Mesodermal cell (in vitro differentiated cells): ENCODE results near the gene PREP.

Source experiments
- H3K27ac ChIP-seq: 2 replicates; pipeline ENCODE4 v1.7.0; 2013; ENCODE audit warnings: mild to moderate bottlenecking, low read depth, low read length, moderate library complexity; ENCODE audit not compliant: severe bottlenecking
- H3K36me3 ChIP-seq: 2 replicates; pipeline ENCODE4 v1.7.1; 2013; ENCODE audit warnings: mild to moderate bottlenecking, low read length, moderate library complexity; ENCODE audit not compliant: control insufficient read depth, insufficient read depth
- H3K4me1 ChIP-seq: one replicate; pipeline ENCODE4 v1.7.1; 2013; ENCODE audit warnings: mild to moderate bottlenecking, low read length; ENCODE audit not compliant: insufficient read depth, control insufficient read depth, poor library complexity, severe bottlenecking
- H3K4me3 ChIP-seq: 2 replicates; pipeline ENCODE4 v1.7.0; 2013; ENCODE audit warnings: low read length, control low read depth, mild to moderate bottlenecking; ENCODE audit not compliant: insufficient read depth, poor library complexity, severe bottlenecking; ENCODE audit errors: extremely low read depth
- H3K9me3 ChIP-seq: 2 replicates; pipeline ENCODE4 v1.7.1; 2013; ENCODE audit warnings: mild to moderate bottlenecking, low read length, moderate library complexity; ENCODE audit not compliant: control insufficient read depth
- WGBS, 2 experiments: methylation state at CpG; one replicate each; pipeline ENCODE4 v1.1.5; 2013; ENCODE audit warnings: missing lambda C conversion rate in 2 of 2; ENCODE audit not compliant: insufficient coverage in 2 of 2; 5-methylcytosine and 5-hydroxymethylcytosine counted together

The PREP gene

GRCh38 chr6:105274678-105275077 lies 128.2 kb downstream of the PREP start:
- WGBS, 2 experiments = 82 to 94% methylated on average over 2 of the region's 4 CpGs
- Histone ChIP-seq H3K36me3 (peaks cover 45% of the 10 kb centered on the region), H3K4me1 (no peaks in the 10 kb centered on the region), H3K27ac (no peak overlapping the region), H3K9me3 (no peaks in the 10 kb centered on the region), H3K4me3 (no peak overlapping the region)

- Histone ChIP-seq H3K27ac (no peak overlapping the region), H3K36me3 (peaks cover 34% of the 10 kb centered on the region), H3K4me3 (no peak overlapping the region), H3K9me3 (no peaks in the 10 kb centered on the region), H3K4me1 (no peaks in the 10 kb centered on the region)
- 65 to 75% methylated on average over 7 of the region's 8 CpGs for WGBS, 2 experiments
Measured at GRCh38 chr6:105273589-105273988, 129.3 kb downstream of the PREP start.

GRCh38 chr6:105272786-105273185 lies 130.1 kb downstream of the PREP start:
- WGBS, 2 experiments = 48 to 51% methylated on average over 6 of the region's 6 CpGs
- H3K9me3 ChIP-seq = no peaks in the 10 kb centered on the region
- H3K36me3 ChIP-seq = peaks cover 26% of the 10 kb centered on the region
- no peak overlapping the region for H3K27ac ChIP-seq
- no peaks in the 10 kb centered on the region for H3K4me1 ChIP-seq
- H3K4me3 ChIP-seq = no peak overlapping the region

GRCh38 chr6:105270511-105270910 lies 132.4 kb downstream of the PREP start:
- Histone ChIP-seq H3K36me3 (peaks cover 7% of the 10 kb centered on the region), H3K4me3 (no peak overlapping the region), H3K4me1 (no peaks in the 10 kb centered on the region), H3K27ac (no peak overlapping the region), H3K9me3 (no peaks in the 10 kb centered on the region)

- no peak overlapping the region for H3K27ac ChIP-seq
- H3K4me3 ChIP-seq = no peak overlapping the region
- H3K4me1 ChIP-seq = no peaks in the 10 kb centered on the region
- no peaks in the 10 kb centered on the region for H3K36me3 ChIP-seq
- H3K9me3 ChIP-seq = no peaks in the 10 kb centered on the region
- WGBS, 2 experiments = no CpG with 5 or more reads among the region's 2 CpGs
Measured at GRCh38 chr6:105269390-105269789, 133.5 kb downstream of the PREP start.

GRCh38 chr6:105263685-105264610 lies 138.9 kb downstream of the PREP start:
- WGBS, 2 experiments = 81 to 95% methylated on average over 3 to 4 of the region's 6 CpGs
- H3K9me3 ChIP-seq = no peaks in the 10 kb centered on the region
- no peaks in the 10 kb centered on the region for H3K36me3 ChIP-seq
- H3K4me3 ChIP-seq = no peak overlapping the region
- peaks cover 6% of the 10 kb centered on the region for H3K4me1 ChIP-seq
- no peak overlapping the region for H3K27ac ChIP-seq

- 88 to 92% methylated on average over 9 of the region's 13 CpGs for WGBS, 2 experiments
- Histone ChIP-seq H3K36me3 (no peaks in the 10 kb centered on the region), H3K9me3 (no peaks in the 10 kb centered on the region), H3K4me3 (no peak overlapping the region), H3K27ac (no peak overlapping the region), H3K4me1 (peaks cover 6% of the 10 kb centered on the region)
Measured at GRCh38 chr6:105259913-105260889, 142.7 kb downstream of the PREP start.

- Histone ChIP-seq H3K36me3 (no peaks in the 10 kb centered on the region), H3K4me1 (peaks cover 6% of the 10 kb centered on the region), H3K4me3 (no peak overlapping the region), H3K27ac (no peak overlapping the region), H3K9me3 (no peaks in the 10 kb centered on the region)
- WGBS, 2 experiments = 87 to 100% methylated on average over 1 to 3 of the region's 5 CpGs
Measured at GRCh38 chr6:105258816-105259215, 144.1 kb downstream of the PREP start.

GRCh38 chr6:105257340-105257739 lies 145.5 kb downstream of the PREP start:
- H3K27ac ChIP-seq = no peak overlapping the region
- H3K9me3 ChIP-seq = no peaks in the 10 kb centered on the region
- peaks cover 6% of the 10 kb centered on the region for H3K4me1 ChIP-seq
- H3K4me3 ChIP-seq = no peak overlapping the region
- H3K36me3 ChIP-seq = no peaks in the 10 kb centered on the region

GRCh38 chr6:105256619-105257018 lies 146.3 kb downstream of the PREP start:
- Histone ChIP-seq H3K36me3 (no peaks in the 10 kb centered on the region), H3K4me3 (no peak overlapping the region), H3K27ac (no peak overlapping the region), H3K4me1 (peaks cover 6% of the 10 kb centered on the region), H3K9me3 (no peaks in the 10 kb centered on the region)
